Stimulated activated CD4-positive, alpha-beta T cell treated with anti-CD3 and anti-CD28 coated beads, Interleukin-12 subunit alpha, Interleukin-12 subunit beta, amount 100 ng/mL, for 48 hours (primary cell): ENCODE measurements around the gene PLPP2.

Experiments used
- DNase-seq, 3 donors: peaks; one replicate each; pipeline ENCODE4 v3.0.0-alpha.2; 2020; ENCODE audit warnings: low read depth in 2 of 3, low spot score in 1 of 3

Gene PLPP2

DNA sequence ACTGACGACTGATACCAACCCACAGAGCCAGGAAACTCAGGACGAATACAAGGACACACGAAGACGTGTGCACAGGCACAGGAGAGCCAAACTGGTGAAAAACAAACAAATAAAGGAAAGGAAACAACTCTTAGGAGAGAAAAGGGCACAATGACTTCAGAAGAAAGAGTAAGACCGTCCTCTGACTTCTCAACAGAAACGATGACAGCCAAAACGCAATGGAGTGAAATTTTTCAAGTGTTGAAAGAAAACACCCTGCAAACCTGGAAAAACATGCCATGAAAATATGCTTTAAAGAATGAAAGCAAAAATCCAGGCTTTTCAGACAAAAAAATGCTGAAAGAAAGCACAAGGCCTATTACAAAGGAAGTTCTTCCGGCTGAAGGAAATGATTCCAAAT, 24.6 kb upstream of the PLPP2 start:
- no peak for DNase-seq

DNA sequence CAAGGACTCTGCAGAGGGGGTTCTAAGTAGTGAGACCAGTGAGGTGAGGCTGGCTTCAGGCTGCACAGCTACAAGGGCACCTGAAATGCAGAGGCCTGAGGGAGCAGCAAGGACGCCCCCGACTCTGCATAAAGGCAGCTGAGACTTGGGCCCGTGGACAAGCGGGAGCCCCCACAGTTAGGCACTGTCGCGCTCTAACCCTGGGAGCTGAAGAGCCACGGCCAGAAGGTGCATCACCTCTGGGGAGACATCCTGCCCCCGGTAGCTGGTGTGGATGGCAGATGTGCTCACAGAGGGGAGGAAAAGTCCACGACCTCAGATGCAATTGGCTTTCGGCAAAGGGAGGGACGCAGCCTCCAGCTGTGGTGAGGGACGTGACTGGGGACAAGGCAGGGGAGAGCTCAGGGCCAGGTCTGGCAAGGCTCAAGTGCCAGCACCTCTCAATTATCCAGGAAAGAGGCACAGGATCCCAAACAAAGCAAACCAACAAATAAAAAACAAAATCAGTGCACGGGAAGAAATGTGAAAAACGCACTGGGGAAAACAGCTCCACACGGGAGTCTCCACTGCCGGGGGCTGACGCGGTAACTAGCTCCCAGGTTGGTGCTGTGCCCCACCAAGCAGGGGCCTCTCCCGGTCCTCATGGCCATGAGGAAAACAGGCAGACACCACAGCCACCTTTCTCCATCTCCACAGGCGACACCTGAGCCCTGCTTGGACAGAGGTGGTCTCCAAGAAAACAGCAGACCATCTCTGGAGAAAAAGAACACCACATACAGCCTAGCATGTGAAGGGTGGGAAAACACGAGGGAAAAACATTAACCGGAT, 23.0 kb upstream of the PLPP2 start:
- no peak for DNase-seq

DNA sequence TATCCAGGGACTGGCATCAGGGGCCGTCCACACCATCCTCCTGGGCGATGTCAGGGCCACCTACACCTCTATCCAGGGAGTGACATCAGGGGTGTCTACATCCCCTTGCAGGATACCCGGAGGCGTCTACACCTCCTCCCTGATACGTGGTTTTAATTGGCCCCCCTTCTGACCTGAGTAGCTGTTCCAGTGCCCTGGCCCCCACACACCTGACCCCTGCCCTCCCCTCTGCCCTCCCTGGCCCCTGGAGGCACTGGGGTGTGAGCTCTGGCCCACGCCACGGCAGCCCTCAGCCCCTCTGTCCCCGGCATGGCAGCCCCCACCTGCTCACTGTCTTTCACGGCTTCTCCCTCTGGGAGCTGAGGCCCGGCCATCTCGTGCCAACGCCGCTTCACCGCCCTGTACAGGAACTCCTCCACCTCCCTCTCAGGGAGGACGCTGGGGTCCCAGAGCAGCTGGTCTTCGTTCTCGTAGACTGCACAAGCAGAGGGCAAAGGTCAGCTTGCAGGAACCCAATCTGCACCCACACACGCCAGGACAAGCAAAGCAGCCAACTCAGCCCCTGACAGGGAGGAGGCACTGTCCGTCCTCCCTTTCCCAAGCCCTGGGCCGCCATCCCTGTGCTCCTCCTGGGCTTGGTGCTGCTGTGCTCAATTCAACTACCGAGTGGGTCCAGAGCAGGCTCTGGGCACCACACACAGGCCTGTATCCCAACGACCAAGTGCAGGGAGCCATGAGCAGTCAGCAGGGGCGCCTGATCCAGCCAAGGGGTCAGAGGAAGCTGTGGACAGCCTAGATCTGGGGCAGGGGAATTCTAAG, 22.2 kb upstream of the PLPP2 start:
- DNase-seq: no peak

DNA sequence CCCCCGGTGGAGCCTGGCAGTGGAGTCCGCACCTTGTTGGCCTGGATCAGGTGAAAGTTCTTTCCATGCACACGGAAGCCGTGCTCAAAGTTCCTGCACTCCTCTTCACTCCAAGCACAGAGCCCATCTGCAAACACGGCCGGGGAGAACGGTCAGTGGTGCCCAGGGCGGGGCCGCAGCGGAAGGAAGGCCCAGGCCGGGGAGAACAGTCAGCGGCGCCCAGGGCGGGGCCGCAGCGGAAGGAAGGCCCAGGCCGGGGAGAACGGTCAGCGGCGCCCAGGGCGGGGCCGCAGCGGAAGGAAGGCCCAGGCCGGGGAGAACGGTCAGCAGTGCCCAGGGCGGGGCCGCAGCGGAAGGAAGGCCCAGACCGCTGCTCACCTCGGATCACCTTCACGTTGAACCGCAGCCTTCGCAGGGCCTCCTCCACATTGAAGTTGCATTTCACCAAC, 20.6 kb upstream of the PLPP2 start:
- no peak for DNase-seq

DNA sequence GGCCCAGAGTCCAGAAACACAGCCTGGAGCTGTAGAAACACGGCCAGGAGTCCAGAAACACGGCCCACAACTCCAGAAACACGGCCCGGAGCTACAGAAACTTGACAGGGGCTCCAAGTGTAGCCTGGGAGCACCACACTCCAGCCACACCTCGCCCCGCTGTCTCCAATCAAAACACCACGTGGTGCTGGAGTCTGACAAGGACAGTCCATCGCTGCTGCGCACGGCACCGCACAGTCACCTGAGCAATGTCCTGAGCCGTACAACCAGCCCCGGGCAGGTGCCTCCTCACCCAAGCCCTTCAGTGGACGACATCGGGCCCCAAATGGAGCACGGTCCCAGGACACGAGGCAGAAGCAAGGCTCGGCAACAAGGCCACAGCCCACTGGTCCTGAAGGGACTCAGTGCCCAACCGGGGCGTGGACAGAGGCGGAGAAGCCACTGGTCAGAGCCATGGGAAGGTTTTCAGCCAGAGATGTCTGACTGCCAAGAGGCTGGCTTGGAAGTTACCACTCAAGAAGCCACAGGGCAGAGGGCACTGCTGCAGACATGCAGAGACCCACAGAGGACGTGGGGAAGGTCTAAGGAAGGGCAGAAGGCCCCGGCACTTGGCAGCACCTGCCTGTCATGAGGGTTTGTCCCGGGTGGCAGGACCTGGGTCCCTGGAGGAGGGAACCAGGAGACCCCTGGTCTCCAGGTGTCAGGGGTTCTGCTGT, 19.7 kb upstream of the PLPP2 start:
- no peak for DNase-seq

GRCh38 chr19:310141-310651, 19.0 kb upstream of the PLPP2 start:
- no peak for DNase-seq

DNA sequence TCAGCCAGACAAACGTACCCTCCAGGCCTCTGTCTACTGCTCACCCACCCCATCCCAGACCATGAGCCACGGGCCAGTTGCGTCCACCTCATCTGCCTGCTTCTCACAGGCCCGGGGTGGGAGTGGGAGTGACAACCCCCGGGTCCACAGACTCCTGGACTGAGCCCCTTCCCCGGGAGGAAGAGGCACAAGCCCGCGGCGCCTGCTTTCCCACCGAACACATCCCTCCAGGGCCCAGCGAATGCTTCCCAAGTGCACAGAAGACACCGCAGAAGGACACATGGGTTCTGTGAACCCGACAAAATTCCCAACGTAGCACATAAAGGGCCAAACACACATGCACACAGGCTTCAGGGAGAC, 18.0 kb upstream of the PLPP2 start:
- DNase-seq: no peak

- no peak for DNase-seq
These were observed 17.4 kb upstream of the PLPP2 start for GRCh38 chr19:308471-309205.

DNA sequence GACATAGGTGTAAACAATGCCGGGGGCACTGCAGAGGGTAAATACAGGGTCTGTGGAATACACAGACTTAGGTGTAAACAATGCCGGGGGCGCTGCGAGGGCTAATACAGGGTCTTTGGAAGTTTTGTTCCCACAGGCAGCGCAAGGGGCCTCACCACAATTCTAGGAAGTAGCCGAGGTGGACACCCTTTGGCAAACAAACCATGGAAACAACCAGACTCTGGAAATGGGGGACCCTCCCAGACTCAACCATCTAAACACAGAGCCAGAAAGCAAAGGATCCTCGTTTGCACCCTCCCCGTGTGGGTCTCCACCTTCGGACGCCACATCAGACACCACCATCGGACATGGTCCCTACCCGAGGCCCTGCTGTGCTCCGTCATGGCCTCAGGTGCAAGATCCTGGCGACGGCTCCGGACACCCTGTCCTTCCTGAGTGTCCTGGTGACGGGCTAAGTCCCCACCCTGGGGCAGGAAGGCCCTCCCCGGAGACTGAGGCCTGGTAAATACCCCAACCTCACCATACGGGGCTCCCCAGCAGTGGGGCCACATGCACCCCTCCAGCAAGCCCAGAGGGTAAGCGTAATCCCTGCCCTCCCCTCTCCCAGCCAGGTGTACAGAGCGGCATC, 16.7 kb upstream of the PLPP2 start:
- no peak for DNase-seq

- DNase-seq: no peak
These were observed 15.9 kb upstream of the PLPP2 start for GRCh38 chr19:307111-307531.

- DNase-seq: no peak
These were observed 15.1 kb upstream of the PLPP2 start for GRCh38 chr19:306151-306900.

DNA sequence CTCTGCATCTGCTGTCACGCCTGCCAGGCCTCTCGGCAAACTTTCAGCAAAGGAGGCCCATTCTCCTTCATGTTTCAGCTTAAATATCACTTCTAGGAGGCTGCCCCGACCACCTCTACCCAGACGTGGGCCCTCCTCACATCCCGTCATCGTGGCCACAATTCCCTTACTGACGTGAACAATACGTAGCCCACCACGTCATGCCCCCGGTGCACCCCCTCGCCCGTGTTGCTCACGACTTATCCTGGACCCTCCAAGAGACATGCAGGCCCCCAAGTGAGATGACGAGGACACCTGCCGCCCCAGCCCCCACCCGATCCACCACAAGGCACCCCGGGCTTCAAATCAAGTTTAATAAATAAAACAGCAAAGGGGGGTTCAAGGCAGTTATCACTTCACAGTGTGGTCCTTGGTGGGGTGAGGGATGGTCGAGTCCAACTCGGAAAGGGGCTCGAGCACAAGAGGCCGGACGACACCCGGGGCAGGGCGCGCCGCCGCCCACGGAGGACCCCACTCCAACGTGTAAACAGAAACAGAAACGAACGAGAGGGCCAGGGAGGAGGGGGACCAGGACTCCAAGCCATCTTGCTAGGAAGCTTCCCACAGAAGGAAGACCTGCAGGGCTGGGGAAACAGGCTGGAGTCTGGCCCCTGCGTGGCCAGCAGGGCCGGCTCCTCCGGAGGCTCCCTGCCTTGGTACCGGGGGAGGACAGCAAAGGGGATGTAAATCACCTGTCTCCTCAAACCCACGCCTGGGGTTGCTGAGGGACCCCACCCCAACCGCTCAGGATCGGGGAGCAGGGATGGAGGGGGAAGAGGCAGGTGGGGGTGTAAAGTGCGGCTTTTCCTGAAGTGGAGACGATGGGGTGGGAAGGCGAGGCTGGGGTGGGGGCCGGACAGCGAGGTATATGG, 14.3 kb upstream of the PLPP2 start:
- no peak for DNase-seq

DNA sequence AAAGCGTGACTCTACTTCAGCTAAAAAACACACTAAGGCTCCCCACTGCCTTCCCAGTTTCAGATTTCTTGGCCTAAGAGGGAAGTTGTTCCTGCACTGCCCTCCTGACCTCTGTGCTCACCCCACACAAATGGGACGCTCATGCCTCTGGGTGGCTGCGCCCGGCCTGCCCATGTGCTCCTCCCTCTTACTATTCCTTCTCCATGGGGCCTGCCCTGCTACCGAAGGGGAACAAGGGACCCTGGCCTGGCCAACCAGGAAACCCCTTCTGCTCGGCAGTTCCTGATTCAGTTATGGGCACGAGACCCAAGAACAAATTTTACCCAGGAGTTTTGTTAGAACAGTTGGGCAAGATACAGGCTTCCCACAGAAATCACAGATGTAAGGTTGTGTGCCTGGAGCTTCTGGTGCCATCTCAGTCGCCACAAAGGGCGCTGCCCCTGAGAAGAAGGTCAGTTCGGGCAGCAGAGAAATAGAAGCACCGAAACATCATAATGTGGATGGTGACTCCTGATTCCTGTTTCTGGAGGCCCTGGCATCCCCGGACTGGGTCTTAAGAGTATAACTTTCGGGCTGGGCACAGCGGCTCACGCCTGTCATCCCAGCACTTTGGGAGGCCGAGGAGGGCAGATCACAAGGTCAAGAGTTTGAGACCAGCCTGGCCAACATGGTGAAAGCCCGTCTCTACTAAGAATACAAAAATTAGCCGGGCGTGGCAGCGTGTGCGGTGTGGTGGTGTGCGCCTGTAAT, 5.4 kb upstream of the PLPP2 start:
- no peak for DNase-seq

- no peak for DNase-seq
These were observed 4.6 kb upstream of the PLPP2 start for GRCh38 chr19:295687-296370.

GRCh38 chr19:294946-295686, 3.9 kb upstream of the PLPP2 start:
- DNase-seq: peak in 2 of 3 donors; percentile 33 to 38

DNA sequence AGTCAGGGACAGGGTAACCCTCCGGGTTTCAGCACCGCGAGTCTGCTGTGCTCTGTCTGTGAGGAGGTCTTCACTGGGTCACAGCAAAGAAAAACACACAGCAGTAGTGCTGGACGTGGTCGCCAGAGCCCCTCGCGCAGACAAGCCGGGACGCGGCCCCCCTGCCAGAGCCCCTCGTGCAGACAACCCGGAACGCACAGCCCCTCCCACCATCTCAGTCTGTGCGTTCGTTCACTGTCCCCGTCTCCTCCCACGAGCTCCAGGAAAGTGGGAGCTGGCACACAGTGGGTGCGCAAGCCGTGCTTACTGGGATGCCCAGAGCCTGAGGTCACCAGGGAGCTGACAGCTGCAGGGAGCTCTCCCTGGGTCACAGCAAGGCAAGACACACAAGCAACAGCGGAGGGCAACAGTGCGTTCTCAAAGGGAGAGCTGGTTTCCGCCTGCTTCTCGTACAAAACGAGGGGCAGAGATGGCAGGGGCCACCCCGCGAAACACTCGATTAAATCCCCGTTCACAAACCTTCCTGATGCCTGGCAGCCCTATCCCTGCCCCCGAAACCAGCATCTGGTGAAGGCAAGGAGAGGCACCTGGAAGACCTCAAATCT, 3.2 kb upstream of the PLPP2 start:
- DNase-seq: no peak
